ENCODE measurements around the gene GINS3.

The GINS3 gene
- total RNA-seq = 4.1 to 4.4 reads per million in 2 donors

GRCh38 chr16:58392215-58393137 is at the start of gene GINS3:
TSS of gene GINS3 (plus strand) at chr16:58392471. CDS start at chr16:58392602, 131 bp downstream.
- DNase-seq = peak; percentile 63

DNA sequence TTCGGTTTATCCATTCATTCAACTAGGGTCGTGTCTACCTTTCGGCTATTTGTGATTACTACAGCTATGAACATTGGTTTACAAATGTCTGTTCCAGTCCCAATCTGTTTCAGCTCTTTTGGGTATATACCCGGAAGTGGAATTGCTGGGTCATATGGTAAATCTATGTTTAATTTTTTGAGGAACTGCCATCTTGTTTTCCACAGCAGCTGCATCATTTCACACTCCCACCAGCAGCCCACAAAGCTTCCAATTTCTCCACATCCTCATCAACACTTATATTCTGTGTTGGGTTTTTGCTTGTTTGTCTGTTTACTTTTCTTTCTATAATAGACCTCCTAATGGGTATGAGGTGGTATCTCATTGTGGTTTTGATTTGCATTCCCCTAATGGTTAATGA is 48.7 kb upstream of the GINS3 start:
- no peak for DNase-seq

DNA sequence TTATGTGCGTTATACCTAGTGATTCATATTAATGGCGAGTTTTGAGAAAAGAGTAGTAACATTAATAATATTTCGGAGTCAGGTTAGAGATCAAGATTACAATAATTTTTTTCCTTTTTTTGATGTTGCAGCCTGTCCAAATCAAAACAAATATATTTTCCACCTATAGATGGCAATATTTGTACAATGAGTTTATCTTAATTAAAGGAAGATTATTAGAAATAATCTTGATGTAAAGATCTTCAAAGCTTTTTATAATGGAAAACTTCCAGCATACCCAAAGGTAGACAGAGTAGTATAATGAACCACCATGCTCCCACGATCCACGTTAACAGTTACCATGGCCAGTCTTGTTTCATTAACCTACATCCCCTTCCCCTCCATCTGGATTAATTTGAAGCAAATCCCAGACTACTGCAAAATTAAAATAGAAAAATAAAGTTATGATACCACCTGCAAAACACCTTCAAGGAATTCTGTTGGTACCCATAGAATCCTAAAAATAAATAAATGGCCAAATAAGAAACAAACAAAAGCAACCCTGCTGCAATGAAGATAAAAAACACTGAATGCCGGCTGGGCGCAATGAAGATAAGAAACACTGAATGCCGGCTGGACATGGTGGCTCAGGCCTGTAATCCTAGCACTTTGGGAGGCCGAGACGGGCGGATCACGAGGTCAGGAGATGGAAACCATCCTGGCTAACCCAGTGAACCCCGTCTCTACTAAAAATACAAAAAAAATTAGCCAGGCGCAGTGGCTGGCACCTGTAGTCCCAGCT is 46.5 kb upstream of the GINS3 start:
- no peak for DNase-seq

DNA sequence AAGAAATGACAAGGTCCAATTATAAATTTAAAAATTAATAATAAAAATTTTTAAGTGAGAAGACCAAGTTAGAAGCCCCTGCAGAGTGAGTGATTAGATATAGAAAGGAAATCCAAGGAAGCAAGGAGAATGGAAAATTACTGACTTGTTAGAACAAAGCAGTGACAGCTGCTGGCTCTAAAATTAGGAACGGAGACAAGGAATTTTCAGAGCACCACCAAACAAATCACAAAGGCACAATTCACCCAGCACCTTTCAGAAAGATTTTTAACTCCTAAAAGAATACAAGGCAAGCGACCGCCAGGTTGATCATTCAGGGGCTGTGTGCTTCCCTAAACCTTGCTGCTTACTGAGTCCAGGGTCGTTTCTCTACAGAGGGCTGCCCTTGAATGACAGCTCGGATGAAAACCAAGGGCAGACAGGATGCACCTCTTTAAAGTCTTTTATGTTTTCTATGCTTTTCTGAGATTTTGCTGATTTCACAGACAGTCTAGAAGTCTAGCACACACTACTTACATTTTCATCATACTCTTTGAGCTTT is 45.4 kb upstream of the GINS3 start:
- DNase-seq = no peak

- DNase-seq = no peak
Measured at GRCh38 chr16:58348986-58349385, 43.3 kb upstream of the GINS3 start.

DNA sequence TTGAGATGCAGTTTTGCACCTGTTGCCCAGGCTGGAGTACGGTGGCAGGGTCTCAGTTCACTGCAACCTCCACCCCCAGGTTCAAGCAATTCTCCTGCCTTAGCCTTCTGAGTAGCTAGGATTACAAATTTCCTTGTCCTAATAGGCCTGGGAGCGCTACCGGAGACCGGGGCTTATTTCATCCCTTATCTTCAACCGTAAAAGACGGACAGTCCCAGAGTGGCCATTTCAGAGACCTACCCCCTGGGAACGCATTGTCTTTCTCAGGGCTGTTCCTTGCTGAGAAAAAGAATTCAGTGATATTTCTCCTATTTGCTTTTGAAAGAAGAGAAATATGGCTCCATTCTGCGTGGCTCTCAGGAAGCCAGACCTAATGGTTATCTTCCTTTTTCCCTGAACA is 39.6 kb upstream of the GINS3 start:
- no peak for DNase-seq

GRCh38 chr16:58360041-58360634 is 32.1 kb upstream of the GINS3 start:
- DNase-seq = no peak

DNA sequence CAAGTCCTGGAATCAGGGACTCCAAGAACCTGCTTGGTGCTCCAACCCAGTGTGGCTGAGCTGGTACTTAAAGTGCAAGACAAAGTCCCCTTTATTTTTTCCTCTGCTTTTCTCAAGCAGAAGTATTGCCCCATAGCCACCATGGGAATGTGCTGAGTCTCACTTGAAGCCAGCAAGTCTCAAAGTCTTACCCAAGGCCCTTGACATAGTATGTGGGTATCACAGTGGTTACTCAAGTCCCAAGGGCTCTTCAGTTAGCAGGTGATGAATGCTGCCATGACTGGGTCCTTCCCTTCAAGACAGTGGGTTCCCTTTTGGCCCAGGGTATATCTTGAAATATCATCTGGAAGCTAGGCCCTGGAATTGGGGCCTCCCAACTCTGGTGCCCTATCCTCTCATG is 30.5 kb upstream of the GINS3 start:
- no peak for DNase-seq

- DNase-seq = no peak
Measured at GRCh38 chr16:58363746-58364393, 28.4 kb upstream of the GINS3 start.

DNA sequence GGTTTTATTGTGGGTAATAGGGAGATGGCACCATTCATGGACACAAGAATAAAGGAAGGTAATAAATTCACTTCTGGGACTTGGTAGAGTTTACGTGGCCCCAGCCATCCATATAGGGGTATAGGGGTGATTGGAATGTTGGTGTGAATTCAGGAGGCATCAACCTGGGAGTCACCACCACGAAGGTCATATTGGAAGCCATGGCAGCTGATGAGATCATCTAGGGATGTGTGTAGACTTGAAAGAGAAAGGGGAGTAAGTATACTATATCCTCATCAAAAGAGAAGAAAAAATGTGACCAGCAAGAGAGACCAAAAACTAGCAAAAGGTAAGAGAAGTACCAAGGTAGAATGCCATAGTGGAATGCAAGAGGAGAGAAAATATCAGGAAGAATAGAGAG is 26.6 kb upstream of the GINS3 start:
- DNase-seq = no peak

DNA sequence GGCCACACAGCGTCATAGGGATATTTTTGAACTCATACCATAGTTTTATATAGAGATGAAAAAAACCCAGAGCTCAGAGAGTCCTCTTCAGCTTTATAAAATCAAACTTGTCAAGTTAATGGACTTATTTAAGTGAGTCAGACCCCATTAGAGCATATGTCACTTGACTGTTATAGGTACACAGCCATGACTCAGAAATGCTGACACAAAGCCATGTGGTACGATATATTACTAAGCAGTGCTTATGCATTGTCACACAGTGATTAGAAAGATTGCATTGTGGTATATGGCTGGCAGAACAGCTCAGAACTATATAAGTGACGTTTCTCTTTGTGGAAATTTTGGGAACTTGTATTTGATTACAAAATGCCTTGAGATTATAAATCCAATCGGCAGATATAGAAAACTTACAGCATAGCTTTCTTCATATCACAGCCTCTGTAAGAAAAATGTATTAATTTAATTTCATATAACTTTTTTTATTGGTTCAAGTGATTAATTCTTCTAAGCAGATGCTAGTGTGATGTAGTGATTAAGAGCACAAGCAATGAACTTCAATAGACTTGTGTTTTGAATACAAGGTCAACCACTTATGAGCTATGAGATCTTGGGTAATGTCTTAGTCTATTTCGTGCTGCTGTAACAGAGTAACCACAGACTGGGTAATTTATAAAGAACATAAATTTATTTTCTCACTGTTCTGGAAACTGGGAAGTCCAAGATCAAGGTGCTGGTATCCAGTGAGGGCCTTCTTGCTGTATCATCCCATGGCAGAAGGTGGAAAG is 25.8 kb upstream of the GINS3 start:
- DNase-seq = no peak

DNA sequence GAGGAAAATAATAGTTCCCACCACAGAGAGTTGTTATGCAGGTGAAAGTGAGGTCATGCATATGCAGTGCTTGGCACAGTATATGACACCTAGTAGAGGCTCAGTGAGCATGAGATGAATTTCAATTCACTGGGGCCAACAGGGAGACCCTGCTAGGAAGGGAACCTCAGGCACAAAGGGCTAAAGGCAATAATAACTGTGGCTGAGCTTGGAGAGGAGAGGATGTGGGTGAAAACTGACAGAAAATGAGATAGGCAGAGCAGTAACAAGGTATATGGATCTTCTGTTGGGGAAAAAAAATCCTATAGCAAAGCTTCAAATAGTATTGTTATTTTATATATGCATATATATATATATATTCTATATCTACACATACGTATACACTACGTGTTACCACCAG is 25.0 kb upstream of the GINS3 start:
- DNase-seq = no peak

DNA sequence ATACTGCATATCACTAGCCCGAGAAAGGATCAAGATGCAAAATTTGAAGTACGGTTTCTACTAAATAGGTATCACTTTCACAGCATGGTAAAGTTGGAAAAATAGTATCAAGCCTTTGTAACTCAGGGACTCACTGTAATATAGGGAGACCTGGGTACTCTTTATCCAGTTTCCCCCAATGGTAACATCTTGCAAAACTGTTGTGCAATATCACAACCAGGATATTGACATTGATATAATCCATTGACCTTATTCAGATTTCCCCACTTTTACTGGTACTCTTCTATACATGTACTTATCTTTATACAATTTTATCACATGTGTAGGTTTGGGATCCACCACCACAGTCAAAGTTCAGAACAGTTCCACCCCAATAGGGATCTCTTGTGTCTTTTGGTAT is 20.4 kb upstream of the GINS3 start:
- DNase-seq = no peak

- DNase-seq = no peak
Measured at GRCh38 chr16:58375386-58375785, 16.9 kb upstream of the GINS3 start.

- no peak for DNase-seq
Measured at GRCh38 chr16:58377932-58378331, 14.3 kb upstream of the GINS3 start.

GRCh38 chr16:58378401-58378800 is 13.9 kb upstream of the GINS3 start:
- no peak for DNase-seq

DNA sequence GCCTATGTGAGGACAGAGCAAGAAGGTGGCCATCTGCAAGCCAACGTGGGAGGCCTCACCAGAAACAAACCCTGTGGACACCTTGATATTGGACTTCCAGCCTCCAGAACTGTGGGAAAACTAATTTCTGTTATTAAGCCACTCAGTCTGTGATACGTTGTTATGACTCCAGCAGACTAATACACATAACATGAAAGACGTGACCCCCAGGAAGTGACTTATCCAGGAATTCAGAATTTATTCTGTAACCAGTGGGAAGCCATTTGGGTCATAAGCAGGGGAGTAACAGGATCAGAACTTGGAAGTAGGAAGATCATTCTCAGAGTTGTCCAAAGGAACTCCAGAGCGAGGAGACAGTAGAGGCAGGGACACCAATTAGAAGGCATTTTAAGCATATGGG is 12.5 kb upstream of the GINS3 start:
- DNase-seq = no peak

GRCh38 chr16:58381661-58382060 is 10.6 kb upstream of the GINS3 start:
- DNase-seq = no peak

- DNase-seq = no peak
Measured at GRCh38 chr16:58384437-58385055, 7.7 kb upstream of the GINS3 start.

- DNase-seq = no peak
Measured at GRCh38 chr16:58385218-58385773, 7.0 kb upstream of the GINS3 start.

DNA sequence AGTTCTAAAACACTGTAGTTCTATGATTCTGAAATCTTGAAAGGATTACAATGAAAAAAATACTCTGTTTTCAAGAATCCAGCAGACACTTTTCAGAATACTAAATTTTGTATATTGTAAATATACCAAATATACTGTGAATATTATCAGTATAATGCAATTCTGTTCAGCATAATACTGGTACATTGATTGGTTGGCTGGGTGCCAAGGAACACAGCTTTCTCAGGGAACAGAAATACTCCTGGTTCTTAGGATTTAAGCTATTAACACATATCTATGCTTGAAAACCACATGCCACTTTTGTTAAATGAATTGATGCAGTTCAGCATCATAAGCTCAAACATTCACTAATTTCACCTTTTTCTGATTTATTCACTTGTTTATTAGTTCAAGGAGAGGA is 2.5 kb upstream of the GINS3 start:
- no peak for DNase-seq
